Activated T-helper 17 cell treated with anti-CD3 and anti-CD28 coated beads, Interleukin-2, amount 50 U/mL, for 72 hours (primary cell): ENCODE data around the gene ATP6V1F. TPM values are rescaled to one million over a fixed set of nuclear protein-coding genes. Genes with fewer than 3 reads are reported as not detected.
"Not testable (repeated sequence)": the region's sequence is repeated elsewhere in the genome, so short reads cannot be mapped to it uniquely, and the experiment has no call there.

Source experiments
- ATAC-seq: fragments of 150-1000 bp; cut with Tn5 transposase; replicated peaks from 2 replicates; pipeline ENCODE4 v1.10.0; 2021; ENCODE audit warnings: mild to moderate bottlenecking, moderate library complexity
- H3K27ac Mint-ChIP-seq: one replicate; pipeline ENCODE4 v1.8.0; 2022; ENCODE audit warnings: mixed read lengths
- H3K27me3 Mint-ChIP-seq: one replicate; pipeline ENCODE4 v1.8.0; 2022; ENCODE audit warnings: mixed read lengths
- H3K36me3 Mint-ChIP-seq: one replicate; pipeline ENCODE4 v1.8.0; 2022; ENCODE audit warnings: low read depth, mild to moderate bottlenecking, mixed read lengths
- H3K4me1 Mint-ChIP-seq: one replicate; pipeline ENCODE4 v1.8.0; 2022; ENCODE audit warnings: mixed read lengths
- H3K4me3 Mint-ChIP-seq: one replicate; pipeline ENCODE4 v1.8.0; 2022; ENCODE audit warnings: mild to moderate bottlenecking, mixed read lengths
- H3K9me3 Mint-ChIP-seq: one replicate; pipeline ENCODE4 v1.8.0; 2022; ENCODE audit warnings: mixed read lengths
- total RNA-seq, 2 donors: library from RNA; stranded (reverse); gene quantifications; one replicate each; pipeline ENCODE4 v1.2.3, GENCODE V29; 2022

The ATP6V1F gene
- total RNA-seq, 2 donors from 2014 or later = 69.9 to 127 TPM

GRCh38 chr7:128903621-128904361, 41.1 kb downstream of the ATP6V1F start:
- ATAC-seq = no peak
- Mint-ChIP-seq H3K27ac (no peak overlapping the region), H3K27me3 (peaks cover 10% of the 10 kb centered on the region), H3K4me1 (peaks cover 4% of the 10 kb centered on the region), H3K4me3 (no peak overlapping the region), H3K36me3 (no peaks in the 10 kb centered on the region), H3K9me3 (no peaks in the 10 kb centered on the region)

- peak; percentile 60 for ATAC-seq
- no peaks in the 10 kb centered on the region for H3K36me3 Mint-ChIP-seq
- H3K4me1 Mint-ChIP-seq = peaks cover 4% of the 10 kb centered on the region
- peaks cover 13% of the 10 kb centered on the region for H3K27me3 Mint-ChIP-seq
- H3K9me3 Mint-ChIP-seq = no peaks in the 10 kb centered on the region
- H3K4me3 Mint-ChIP-seq = no peak overlapping the region
- H3K27ac Mint-ChIP-seq = peak overlapping the region; percentile 28
Observed at GRCh38 chr7:128904381-128905197, 41.9 kb downstream of the ATP6V1F start.

GRCh38 chr7:128906001-128906765, 43.5 kb downstream of the ATP6V1F start:
- ATAC-seq = no peak
- Mint-ChIP-seq H3K27ac (no peak overlapping the region), H3K36me3 (no peaks in the 10 kb centered on the region), H3K4me3 (no peak overlapping the region), H3K4me1 (peaks cover 4% of the 10 kb centered on the region), H3K27me3 (peaks cover 24% of the 10 kb centered on the region), H3K9me3 (no peaks in the 10 kb centered on the region)

GRCh38 chr7:128906766-128907559, 44.3 kb downstream of the ATP6V1F start:
- no peak for ATAC-seq
- Mint-ChIP-seq H3K4me3 (no peak overlapping the region), H3K4me1 (peaks cover 4% of the 10 kb centered on the region), H3K27ac (no peak overlapping the region), H3K36me3 (no peaks in the 10 kb centered on the region), H3K9me3 (no peaks in the 10 kb centered on the region), H3K27me3 (peaks cover 27% of the 10 kb centered on the region)

- Mint-ChIP-seq H3K27ac (no peak overlapping the region), H3K4me1 (peaks cover 5% of the 10 kb centered on the region), H3K36me3 (no peaks in the 10 kb centered on the region), H3K27me3 (peaks cover 27% of the 10 kb centered on the region), H3K4me3 (no peak overlapping the region), H3K9me3 (no peaks in the 10 kb centered on the region)
- ATAC-seq = no peak
Observed at GRCh38 chr7:128908750-128909624, 46.3 kb downstream of the ATP6V1F start.

- H3K9me3 Mint-ChIP-seq = no peaks in the 10 kb centered on the region
- H3K27me3 Mint-ChIP-seq = peaks cover 32% of the 10 kb centered on the region
- H3K4me3 Mint-ChIP-seq = no peak overlapping the region
- H3K36me3 Mint-ChIP-seq = no peaks in the 10 kb centered on the region
- H3K4me1 Mint-ChIP-seq = peaks cover 5% of the 10 kb centered on the region
- H3K27ac Mint-ChIP-seq = no peak overlapping the region
- ATAC-seq = no peak
Observed at GRCh38 chr7:128909625-128910568, 47.2 kb downstream of the ATP6V1F start.

- Mint-ChIP-seq H3K4me1 (peaks cover 10% of the 10 kb centered on the region), H3K4me3 (no peak within 1 kb of the TSS), H3K9me3 (no peaks in the 10 kb centered on the region), H3K27ac (no peak within 1 kb of the TSS), H3K27me3 (peaks cover 36% of the 10 kb centered on the region), H3K36me3 (no peaks in the 10 kb centered on the region)
- no peak for ATAC-seq
Observed at GRCh38 chr7:128910569-128910945, 47.9 kb downstream of the ATP6V1F start, which contains the start of gene KCP. Gene KCP (minus strand): TSS chr7:128910709. CDS start chr7:128910676, 33 bp downstream.

GRCh38 chr7:128911423-128912031, 48.9 kb downstream of the ATP6V1F start:
- H3K36me3 Mint-ChIP-seq = no peaks in the 10 kb centered on the region
- peaks cover 11% of the 10 kb centered on the region for H3K4me1 Mint-ChIP-seq
- H3K4me3 Mint-ChIP-seq = no peak overlapping the region
- H3K27me3 Mint-ChIP-seq = peaks cover 31% of the 10 kb centered on the region
- no peak overlapping the region for H3K27ac Mint-ChIP-seq
- H3K9me3 Mint-ChIP-seq = no peaks in the 10 kb centered on the region
- no peak for ATAC-seq

- Mint-ChIP-seq H3K4me3 (no peak overlapping the region), H3K27ac (no peak overlapping the region), H3K4me1 (peaks cover 11% of the 10 kb centered on the region), H3K27me3 (peaks cover 30% of the 10 kb centered on the region), H3K36me3 (no peaks in the 10 kb centered on the region), H3K9me3 (no peaks in the 10 kb centered on the region)
- ATAC-seq = no peak
Observed at GRCh38 chr7:128912281-128912680, 49.6 kb downstream of the ATP6V1F start.

GRCh38 chr7:128912709-128913495, 50.2 kb downstream of the ATP6V1F start:
- Mint-ChIP-seq H3K27me3 (peaks cover 29% of the 10 kb centered on the region), H3K4me1 (peaks cover 11% of the 10 kb centered on the region)
- H3K36me3 Mint-ChIP-seq, H3K27ac Mint-ChIP-seq, H3K9me3 Mint-ChIP-seq, ATAC-seq, H3K4me3 Mint-ChIP-seq: not testable (repeated sequence)

GRCh38 chr7:128913870-128914565, 51.4 kb downstream of the ATP6V1F start:
- no peaks in the 10 kb centered on the region for H3K9me3 Mint-ChIP-seq
- H3K4me1 Mint-ChIP-seq = peaks cover 11% of the 10 kb centered on the region
- H3K4me3 Mint-ChIP-seq = peak overlapping the region; percentile 12
- H3K36me3 Mint-ChIP-seq = no peaks in the 10 kb centered on the region
- no peak overlapping the region for H3K27ac Mint-ChIP-seq
- H3K27me3 Mint-ChIP-seq = peaks cover 27% of the 10 kb centered on the region
- no peak for ATAC-seq
